HG03571 (cell line): Measurements from ENCODE around the gene KDR.

Source experiments
- ATAC-seq: cut with Tn5 transposase; IDR thresholded peaks from one replicate; pipeline ENCODE4 v1.9.1; 2021; ENCODE audit not compliant: unreplicated experiment

KDR gene

DNA sequence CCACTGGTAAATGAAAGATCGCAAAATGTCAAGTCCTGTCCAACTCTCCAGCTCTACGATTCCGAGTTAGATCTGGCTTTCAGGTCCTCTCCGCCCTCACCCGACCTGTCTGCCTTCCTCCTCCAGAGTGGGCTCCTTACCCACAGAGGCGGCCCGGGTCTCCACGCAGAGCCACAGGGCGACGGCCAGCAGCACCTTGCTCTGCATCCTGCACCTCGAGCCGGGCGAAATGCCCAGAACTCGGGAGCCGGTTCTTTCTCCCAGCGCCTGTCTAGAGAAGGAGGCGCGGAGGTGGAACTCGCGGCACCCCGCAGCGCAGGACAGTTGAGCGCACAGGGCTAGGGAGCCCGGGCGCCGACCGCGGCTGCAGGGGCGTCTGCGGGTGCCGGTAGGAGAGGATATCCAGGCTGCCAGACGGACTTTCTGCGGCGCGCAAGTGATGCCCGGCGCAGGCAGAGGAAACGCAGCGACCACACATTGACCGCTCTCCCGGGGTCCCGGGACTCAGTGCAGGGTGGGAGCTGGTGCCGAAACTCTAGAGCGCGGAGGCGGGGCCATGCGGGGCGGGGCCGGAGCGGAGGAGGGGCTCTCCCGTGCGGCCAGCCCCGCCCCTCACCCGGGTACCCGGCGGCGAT, at the start of gene KDR:
TSS of gene KDR (minus strand) at position 509 of the 635 bp plus-strand sequence. CDS start at position 207, 302 bp downstream.
- ATAC-seq: no peak

DNA sequence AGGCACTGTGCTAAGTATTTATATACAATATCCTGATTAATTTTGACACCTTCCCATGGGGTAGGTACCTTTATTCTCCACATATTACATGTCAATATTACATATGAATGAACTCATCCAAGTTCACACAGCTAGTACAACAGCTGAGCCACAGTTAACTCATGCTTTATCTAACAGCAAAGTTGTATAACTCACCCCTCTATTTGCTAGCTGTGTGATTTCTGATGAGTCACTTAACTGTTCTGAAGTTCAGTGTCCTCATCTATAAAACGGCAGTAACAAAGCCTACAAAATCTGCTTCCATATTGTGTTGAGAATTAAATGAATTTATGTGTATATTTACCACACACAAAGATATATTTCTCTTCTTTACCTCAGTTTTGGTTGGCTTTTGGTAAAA, 48.2 kb upstream of the KDR start:
- no peak for ATAC-seq

DNA sequence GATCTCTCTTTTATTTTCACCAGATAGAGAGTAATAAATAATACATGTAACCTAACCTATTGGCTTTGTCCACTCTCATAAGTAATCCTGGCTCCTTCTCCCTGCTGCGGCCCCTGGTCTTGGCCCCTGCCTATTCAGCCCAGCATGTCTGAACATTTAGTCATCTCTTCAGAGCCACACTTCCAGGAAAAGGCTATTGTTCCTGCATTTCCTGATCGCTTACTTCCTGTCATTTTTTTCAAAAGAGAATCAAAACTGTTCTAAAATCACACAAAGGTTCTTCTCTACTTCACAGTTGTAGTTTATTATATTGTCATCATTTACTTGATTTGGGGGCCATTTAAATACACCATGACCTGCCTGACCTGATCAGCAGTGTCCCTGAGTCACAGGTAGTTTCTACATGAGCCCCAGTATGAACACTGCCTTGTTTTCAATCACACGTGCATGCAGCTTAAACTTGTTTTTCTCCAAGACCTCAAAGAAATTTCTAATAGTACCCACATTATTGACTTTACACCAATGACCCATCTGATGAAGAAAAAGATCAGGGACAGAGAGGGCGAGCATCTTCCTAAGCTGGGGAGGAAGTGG, 47.4 kb upstream of the KDR start:
- ATAC-seq: no peak

DNA sequence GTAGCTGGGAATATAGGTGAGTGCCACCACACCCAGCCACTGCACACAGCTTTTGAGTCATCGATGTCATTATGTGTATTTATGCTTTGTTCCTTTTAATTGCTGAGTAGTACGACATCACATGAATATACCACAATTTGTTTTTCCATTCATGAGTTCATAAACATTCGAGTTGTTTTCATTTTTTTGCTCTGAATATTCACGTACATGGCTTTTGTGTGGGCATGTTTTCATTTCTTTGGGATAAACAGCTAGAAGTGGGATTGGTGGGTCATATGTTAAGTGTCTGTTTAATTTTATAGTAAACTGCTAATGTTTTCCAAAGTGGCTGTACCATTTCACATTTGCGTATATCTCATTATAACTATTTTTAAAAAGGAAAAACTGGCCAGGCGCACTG, 45.1 kb upstream of the KDR start:
- no peak for ATAC-seq

DNA sequence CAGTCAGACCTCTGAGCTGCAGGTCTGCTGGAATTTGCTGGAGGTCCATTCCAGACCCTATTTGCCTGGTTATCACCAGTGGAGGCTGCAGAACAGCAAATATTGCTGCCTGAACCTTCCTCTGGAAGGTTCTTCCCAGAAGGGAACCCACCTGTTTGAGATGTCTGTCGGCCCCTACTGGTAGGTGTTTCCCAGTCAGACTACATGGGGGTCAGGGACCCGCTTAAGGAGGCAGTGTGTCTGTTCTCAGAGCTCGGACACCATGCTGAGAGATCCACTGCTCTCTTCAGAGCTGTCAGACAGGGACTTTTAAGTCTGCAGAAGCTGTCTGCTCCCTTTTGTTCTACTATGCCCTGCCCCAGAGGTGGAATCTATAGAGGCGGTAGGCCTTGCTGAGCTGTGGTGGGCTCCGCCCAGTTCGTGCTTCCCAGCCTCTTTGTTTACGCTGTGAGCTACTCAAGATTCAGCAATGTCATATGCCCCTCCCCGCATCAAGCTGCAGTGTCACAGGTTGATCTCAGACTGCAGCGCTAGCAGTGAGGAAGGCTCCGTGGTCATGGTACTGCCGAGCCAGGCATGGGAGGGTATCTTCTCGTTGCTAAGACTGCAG, 44.1 kb upstream of the KDR start:
- no peak for ATAC-seq

DNA sequence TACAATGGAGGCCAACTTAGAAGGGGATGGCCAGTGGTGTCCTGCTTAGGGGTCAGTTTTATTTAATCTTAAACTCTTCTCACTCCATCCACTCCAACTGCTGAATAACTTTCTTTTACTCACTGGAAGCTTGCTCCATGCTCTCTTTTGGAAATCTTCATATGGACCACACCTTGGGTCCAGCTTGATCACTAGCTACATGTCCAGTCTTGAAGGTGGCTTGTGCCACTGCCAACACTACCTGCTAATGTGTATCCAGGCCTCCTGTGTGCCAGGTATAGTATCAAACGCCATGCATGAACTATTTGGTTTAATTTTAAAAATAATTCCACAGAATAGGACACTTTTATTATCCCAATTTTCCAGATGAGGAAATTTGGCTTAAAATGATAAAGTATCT, 37.0 kb upstream of the KDR start:
- ATAC-seq: no peak

DNA sequence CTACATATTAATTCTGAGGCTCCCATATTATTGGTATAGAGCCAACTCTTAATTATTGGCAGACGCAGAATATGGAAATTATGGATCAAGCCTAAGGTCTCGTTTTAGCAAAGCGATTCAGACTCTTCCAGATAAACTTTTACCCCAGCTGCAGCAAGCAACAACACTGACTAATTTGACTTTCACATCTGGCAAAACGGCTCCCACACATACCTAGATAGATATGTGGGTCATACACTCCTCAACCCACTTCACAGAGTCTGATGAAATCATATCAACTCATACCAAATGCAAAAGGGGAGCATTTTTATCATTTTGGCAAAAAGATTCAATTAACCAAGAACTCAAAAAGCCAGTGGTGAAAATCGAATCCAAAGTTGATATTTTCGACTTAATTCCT, 36.3 kb upstream of the KDR start:
- no peak for ATAC-seq

DNA sequence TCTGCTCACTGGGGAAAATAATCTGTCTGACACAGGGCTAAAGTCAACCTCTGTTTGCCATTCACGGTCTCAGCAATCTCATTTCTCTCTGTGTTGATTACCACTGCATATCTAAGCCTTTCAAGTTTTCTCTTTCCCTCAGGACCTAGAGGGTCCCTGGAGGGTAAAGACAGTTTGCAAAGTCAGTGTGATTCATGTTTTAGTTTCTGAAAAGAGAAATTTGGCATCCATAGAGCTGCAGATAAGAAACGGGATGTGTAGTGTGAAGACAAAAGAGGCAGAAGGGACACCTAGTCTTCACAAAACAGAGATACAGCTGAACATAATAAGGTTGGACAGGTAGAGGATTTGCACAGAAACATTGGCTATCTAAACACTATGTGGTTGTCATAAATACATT, 34.5 kb upstream of the KDR start:
- ATAC-seq: no peak

DNA sequence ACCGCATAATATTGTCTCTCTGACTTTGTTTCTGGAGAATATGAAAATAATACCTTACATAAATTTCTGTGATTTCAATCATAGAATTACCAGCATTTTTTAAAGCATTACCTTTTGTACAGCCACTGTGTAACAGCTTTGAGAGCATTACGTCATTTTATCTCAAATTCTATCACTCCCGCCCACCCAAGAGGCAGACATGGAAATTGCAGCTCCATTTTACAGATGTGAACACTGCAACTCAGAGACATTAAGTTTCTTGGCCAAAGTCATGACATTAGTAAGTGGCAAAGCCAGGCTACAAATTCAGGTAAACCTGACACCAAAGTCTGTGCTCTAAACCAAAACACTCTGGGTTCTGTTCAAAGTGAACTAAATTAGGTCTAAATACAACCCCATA, 33.6 kb upstream of the KDR start:
- no peak for ATAC-seq

DNA sequence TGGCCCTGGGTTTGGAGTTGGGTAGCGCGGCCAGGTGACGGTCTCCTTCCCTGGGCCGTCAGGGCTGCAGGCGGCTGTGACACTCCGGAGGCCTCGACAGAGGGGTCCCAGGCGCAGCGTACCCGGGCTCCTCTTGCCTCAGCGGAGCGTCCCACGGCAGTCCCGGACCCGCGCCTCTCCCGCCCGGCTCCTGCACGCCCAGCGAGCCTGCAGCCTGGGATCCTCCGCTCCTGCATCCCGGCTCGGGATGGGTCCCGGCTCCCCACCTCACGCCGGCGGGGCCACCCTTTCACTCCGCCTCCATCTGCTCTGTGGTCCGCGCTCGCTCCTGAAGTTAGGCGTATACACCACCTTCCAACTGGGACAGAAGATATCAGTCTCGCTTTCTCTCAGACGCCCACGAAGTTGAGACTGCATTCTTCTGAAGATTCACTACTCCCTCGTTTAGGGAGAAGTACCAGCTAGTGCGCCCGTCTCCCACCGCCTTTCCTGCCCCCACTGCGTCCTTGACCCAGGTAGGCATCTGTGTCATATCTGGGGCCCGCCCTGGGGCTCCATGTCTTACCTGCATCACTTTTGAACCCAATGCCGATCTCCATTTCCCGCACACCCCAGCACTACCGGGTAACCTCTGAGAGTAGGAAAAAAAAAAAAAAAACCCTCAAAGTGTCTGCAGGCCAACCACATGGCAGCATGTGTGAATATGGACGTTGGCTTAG, 32.3 kb upstream of the KDR start:
- no peak for ATAC-seq

DNA sequence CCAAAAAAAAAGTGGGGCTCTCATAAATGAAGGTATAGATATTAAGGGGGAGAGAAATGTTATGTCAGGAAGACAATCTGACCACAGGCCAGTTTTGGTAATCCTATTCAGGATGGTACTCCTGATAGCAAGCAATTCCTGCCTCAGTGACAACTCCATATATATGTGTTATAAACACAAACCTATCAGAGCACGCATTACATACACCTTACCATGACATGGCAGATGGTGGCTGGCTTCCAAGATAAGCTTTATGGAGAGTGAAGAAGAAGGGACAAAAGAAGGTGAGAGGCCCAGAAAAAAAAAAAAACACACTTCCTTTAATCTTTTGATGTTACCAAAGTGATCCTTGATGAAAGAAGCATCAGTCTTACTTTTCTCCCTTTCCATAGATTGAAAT, 29.5 kb upstream of the KDR start:
- no peak for ATAC-seq

DNA sequence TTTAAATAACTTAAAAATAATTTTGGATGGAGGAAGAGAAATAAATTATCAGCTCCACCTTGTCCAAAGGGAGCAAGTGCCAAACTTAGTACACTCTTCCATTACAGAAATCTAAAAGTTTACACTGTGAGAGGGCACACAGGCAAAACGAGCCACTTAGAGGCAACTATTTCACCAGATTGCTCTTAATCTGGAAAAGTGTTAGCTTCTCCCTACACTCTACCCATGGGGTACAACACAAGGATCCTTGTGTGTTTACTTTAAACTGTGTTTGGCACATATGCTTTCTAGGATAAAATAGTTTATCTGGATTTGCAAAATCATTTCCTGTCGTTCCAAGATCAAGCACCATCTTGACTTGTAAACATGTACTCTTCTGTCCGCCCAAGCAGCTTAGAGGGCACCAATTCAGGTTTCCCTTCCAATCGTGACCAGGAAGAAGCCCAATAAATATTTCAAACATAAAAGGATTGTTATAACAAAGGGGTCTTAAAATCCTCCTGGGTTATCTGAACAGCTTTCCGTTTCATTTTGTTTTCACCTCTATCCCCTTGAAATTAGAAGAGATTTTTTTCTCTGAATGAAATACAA, 29.0 kb upstream of the KDR start:
- ATAC-seq: no peak

DNA sequence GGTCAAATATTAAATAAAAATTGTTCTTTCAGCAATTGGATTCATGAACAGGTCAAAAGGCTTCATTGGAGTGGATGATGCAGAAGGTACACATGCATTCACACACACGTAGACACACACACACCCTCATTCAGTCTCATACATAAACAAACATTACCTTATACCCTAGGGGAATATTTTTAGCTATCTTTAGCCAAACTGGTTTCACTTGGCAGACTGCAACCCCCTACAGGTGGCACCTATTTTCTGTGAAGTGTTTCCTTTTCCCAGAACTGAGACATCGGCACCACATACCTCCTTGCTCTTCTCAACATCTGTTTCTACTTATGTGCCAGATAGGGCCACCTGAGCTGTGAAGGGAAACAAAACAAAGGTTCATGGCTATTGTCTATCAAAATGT, 18.5 kb upstream of the KDR start:
- no peak for ATAC-seq

DNA sequence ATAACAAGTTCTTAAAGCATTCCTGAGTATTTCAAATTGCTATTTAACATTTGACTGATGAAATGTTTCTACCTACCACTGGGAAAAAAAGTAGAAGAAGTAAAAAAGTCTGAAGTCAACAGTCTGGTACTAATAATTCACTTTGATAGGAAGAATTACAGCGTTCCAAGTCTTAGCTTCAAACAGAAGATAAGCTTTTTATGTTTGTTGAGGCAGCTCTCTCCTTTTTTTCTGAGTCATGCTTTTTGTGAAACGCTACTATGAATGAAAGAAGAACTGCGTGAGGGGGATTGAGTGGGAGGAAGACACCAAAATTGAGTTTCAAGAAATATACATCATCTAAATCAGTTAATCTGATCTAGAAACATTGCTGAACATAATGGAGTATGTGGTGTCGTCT, 13.0 kb upstream of the KDR start:
- no peak for ATAC-seq

DNA sequence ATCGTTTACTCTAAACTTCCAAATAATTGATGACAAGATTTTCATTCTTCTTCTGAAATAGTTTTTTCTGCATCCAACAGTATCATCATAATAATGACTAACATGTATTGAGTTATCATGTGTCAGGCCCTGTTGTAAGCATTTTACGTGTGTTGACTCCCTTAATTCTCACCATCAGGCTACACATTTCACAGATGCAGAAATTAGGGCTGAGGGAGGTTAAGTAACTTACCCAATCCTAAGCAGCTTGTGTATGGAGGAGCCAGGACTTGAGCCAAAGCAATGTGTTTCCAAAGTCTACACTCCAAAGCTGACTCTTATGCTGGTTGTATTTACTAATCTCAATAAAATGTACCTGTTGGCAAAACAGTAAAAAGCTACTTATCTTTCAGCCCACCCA, 11.2 kb upstream of the KDR start:
- ATAC-seq: no peak

DNA sequence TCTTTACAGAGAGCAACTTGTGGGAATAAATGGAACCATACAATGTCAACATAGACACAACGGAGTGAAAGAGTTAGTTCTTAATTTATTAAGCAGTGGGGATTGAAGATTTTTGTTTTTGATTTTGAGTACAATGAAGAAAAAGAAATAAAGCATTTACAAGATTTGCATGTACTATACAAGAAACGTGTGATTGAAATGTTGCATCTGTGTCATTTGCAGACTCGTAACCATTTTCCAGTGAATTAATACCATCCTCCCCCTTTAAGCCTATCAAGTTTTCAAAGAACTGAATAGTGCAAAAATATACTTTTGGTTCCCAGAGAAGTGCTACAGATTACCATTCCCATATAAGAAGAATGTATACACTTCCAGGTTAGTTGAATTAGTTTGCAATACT, 8.6 kb upstream of the KDR start:
- ATAC-seq: no peak

DNA sequence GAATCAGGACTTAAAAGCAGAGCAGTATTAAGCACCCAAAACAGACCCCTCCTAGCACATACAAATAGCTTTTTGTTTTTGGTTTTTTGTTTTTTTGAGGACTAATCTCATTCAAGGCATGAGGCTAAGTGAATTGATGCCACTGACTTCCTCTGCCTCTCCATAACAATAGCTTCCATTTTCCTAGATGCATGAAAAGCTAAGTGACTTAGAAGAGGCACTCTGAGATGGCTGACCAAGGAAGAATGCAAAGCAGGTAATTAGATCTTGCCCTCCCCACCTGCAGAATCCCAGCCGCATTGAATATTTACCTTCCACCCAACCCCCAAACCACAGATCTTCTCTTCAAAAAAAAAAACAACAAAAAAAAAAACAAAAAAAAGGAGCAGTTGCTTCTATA, 7.4 kb upstream of the KDR start:
- no peak for ATAC-seq

DNA sequence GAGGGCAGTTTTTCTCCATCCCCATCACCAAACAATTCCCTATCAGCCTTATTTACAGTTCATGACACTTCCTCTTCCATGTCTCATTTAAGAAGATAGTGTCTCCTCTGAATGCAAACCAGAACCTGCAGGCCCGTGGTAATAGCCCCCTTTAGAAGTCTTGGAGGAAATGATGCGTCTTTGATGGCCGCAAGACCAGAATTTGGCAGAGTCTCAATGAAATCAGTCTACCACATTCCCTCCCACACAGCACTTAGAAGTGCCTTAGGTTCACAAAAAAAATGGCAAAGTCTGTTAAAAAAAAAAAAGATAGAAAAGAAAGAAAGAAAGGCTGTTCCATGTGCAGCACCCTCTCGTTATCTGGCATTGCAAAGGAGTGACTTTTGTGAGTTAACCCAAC, 2.1 kb upstream of the KDR start:
- ATAC-seq: no peak

DNA sequence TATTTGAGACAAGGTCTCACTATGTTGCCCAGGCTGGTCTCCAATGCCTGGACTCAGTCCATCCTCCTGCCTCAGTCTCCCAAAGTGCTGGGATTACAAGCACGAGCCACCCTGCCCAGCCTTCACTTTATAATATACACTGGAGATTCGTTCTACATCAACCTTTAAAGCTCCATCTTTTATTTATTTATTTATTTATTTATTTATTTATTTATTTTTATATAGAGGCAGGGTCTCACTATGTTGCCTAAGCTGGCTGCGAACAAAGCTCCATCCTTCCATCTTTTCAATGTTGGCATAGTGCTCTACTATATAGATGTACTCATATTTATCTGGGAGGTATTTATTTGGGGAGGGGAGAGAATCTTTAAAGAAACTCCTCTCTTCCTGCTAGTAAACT, 1.7 kb upstream of the KDR start:
- no peak for ATAC-seq

DNA sequence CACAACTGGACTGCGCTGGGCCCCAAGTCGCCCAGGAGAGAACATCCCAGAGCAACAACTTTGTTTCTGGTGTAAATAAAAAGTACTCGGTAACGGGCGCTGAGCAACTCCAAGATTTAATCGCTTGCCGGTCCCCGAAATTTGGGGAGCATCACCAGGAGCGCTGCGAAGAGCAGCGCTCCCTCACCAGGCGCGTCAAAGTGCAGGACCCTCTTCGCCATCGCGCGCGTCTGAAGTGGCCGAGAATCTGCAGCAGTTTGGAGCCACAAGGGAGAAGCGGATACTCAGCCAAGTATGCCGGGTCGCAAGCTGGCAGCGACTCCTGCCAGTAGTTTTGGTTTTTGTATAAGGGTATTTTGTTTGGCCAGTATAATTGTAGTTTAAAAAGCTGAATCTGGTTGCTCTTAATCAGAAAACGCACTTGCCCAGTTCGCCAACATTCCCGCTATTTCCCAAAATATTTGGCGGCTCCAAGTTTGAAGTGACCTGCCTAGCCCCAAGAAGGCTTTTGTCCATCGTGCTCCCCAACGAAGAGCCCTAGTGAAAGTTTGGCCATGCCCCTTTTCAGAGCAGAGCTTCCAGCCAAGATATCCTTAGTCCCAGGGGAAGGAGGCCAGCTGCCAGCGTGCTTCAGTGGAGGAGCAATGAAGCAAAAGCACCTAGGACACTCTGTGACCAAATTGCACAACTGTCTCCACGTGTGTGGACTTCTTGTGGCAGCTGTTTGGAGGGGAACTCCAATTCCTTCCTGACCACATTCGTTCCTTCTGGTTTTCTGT, 557 bp upstream of the KDR start:
- no peak for ATAC-seq
